ENCODE measurements around the gene ANK3.

ANK3 gene

DNA sequence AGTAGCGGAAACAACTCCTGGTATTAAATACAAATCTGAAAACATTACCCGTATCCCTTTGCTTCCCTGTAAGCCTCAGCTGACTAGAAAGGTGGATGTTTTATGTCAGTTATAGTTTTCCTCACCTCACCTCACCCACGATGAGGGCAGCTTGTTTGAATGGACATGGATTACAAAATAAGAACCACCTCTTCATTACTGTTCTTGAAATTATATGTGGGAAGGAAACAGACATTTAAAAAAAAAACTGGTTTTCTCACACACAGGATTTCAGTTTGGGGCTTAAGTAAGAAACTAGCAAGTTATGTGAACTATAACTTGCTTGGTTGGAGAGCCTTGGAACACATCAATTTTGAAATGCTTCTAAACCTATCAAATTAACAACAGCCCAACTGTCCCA lies 250.4 kb downstream of the ANK3 start:
- DNase-seq (ENCODE audit: low spot score): no peak

DNA sequence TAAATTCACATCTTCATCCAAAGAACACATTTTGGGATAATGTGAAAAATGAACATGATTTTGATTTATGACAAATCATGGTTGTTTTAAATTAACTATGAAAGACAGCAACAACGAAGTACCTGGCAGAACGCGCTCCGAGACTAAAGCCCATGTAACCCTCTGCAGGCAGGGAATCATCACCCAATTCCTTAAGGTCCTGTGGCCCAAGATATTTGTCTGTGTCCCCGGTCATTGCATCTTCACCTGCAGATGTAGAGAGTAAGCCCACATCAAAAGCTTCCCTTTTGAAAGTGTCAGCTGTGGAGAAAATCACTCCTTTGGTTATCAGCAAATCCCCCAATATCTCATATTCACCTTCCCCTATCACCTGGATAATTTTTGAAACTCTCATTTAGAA lies 250.8 kb downstream of the ANK3 start:
- DNase-seq (ENCODE audit: low spot score): no peak

DNA sequence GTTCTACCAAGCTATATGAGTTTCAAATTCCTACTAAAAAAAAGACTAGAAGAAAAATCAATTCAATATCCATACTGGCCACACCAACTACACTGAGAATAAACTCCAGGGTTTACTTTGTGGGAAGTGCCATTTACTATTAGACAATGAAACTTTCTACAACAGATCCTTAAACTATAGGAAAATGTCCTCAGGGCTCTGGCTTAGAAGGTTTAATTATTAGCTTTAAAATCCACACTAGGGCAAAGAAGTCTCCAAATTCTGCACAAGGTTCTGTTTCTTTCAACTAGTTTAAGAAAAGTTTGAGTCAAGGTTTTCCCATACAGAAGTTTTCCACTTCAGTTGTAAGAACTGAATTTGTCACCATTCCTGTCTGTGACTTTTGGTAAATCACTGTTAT lies 251.6 kb downstream of the ANK3 start:
- DNase-seq (ENCODE audit: low spot score): no peak

DNA sequence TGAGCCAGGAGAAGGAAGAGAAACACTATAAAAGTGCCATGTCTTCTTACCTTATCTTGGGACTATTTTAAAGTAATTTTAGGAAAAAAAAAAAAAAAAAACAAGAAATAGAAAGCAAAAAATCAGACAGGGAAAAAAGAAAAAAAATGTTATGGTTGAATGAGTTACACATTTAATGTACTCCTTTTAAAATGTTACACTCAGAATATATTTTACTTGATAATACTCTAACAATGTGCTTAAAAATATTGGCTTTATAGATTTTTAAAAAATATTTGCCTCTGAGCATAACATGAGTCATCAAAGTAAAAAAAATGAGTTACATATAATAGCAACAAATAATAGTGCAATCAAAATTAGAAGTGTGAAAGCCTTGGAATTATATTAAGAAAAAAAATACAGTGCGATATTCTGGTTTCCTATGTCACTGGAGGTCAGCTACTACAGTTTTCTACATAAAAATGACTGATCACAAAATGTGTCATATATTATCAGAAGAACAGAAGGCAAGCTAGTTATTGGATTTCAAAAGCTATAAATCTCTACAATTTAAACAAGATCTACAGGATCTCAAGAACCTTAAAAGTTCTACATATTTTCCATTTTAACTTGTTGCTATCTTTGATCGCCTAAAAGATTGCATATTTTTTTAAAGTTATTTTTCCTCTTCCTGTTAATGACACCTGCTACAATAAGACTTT lies 252.2 kb downstream of the ANK3 start:
- DNase-seq (ENCODE audit: low spot score): no peak

DNA sequence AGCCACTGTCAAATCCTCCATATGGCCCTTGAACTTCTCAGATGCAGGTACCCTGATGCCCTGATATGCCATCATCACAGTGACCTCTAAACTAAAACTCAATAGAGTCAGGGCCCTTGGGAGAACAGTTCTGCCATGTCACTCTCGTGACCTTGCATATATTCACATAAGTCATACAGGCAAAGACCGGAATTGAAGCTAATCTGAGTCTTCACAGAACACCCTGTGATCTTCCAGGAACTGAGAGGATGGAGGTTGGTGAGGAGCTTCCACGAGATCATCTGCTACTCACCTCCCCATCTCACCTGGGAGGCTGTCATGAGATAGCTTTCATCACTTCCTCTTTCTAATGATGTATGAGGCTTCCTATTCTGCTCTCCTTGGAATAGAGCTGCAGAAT lies 254.7 kb downstream of the ANK3 start:
- no peak for DNase-seq (ENCODE audit: low spot score)

GRCh38 chr10:60134548-60134947 lies 255.1 kb downstream of the ANK3 start:
- no peak for DNase-seq (ENCODE audit: low spot score)

GRCh38 chr10:60130130-60130579 lies 259.5 kb downstream of the ANK3 start:
- DNase-seq (ENCODE audit: low spot score): no peak

DNA sequence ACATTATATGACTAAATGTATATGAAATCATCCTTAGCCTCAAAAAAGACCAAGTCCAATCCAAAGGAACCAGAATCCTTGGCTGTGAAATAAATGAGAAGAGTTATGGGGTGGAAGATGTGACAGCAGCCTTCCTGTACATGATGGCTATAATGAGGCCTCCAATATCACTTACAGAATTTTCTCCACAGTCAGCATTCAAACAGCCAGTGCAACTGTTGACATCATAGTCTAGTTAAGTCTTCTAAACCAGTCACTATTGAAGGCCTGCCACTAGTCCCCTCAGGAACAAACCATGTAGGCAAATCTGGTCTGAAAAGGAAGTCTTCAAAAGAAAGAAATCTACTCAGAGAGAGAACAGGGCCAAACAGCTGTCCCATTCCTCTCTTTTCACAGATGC lies 263.8 kb downstream of the ANK3 start:
- DNase-seq (ENCODE audit: low spot score): no peak

DNA sequence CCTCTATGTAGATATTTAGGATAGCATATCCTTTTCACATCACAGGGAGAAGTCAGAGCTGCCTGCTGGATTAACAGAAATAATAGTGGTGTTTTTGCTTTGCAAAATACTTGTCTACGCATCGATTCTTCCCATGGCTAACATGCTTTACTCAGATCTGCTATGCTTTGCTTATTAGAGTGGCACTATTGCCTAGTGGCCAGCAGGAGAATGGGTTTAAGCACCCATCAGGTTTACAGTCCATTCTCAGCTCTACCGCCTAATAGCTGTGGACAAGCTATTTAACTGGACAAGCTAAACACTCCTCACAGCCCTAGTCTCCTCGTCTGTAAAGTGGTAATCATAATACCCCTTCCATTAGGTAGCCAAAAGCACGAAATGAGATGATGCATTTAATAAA lies 265.1 kb downstream of the ANK3 start:
- DNase-seq (ENCODE audit: low spot score): no peak

DNA sequence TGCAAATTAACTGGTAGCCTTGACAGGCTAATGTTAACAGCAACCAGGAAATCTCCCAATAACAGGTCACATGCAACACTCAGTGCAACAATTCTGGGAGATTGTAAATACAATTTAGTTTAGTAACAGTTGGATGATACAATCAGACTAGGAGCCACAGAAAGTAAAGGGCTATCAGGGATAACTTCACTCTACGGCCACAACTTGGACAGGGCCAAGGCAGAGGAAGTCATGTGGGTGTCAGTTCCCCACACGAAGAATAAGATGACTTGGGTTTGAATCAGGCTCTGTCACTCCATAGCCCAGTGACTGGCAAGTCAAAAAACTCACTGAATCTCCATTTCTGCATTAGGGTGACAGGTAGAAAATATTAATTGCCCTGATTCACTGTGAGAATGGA lies 266.0 kb downstream of the ANK3 start:
- DNase-seq (ENCODE audit: low spot score): no peak

DNA sequence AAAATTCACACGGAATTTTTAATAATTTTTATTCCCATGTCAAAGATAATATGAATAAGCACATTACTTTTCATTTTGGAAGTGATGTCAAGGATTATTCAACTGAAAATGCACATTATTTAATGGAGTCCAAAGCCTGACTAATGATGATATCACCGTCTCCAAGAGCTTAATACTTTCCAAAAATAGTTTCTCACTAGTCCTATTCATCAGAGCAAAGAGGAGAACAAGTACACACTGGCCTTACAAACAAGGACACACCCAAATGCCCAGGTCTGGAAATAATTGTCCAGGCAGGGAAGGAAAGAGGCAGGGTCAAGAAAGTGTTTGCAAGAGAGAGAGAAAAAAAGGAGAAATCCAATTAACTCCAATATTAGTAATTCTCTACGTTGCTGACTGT lies 266.5 kb downstream of the ANK3 start:
- DNase-seq (ENCODE audit: low spot score): no peak

DNA sequence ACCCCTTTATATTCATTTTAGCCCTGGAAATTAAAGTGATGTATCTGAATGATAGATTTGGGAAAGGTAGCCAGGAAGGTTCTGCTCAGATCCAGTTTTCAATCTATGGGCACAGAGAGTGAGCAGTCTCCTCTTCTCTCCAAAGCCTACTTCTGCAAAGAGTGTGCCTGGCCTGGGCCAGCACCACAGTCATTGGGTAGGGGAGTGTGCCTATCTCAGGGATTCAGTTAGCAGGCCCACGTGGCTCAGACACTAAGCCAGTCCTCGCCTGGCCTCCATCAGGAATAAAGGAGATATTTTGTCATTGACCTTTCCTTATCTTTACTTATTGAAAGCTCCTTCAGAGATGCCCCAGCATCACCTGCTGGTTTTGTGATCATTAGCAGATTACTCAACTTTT lies 267.5 kb downstream of the ANK3 start:
- DNase-seq (ENCODE audit: low spot score): no peak

DNA sequence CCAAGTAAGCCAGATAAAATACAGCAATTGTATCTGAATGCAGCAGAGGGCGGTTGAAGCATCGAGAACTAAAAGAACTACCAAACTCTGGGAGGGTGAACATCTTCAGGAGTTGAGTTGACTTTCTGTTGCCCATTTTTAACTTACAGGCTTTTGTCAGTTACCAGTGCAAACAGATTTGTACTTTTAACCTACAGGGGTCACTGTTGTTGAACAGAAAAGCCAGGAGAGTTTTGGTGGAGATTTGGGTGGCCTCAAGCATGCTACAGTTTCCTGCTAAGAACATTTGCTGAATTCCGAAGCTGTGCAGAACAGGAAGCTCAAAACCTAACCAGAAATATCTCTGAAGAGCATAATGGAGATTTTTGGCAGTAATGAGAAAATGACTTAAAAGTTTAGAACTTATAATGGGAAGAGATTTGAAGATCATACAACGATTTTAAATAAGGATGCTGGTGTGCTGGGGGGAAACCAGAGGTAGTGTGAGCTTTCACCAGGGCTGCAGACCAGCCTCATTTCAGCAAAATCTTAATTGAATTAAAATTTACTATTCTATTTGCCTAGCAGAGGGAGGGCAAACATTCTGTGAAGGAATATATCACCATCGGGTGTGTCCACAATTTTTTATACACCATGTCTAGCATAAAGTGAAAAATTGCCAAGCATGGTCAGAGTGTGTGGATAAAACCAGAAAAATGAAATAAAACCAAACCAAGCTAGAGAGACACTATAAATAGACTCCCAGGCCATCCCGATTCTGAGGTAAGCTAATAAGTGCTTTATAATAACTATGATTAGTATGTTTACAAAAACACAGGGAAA lies 274.7 kb downstream of the ANK3 start:
- no peak for DNase-seq (ENCODE audit: low spot score)

GRCh38 chr10:60110739-60111138 lies 278.9 kb downstream of the ANK3 start:
- DNase-seq (ENCODE audit: low spot score): no peak

- no peak for DNase-seq (ENCODE audit: low spot score)
Observed at GRCh38 chr10:60107308-60107976, 282.2 kb downstream of the ANK3 start.

DNA sequence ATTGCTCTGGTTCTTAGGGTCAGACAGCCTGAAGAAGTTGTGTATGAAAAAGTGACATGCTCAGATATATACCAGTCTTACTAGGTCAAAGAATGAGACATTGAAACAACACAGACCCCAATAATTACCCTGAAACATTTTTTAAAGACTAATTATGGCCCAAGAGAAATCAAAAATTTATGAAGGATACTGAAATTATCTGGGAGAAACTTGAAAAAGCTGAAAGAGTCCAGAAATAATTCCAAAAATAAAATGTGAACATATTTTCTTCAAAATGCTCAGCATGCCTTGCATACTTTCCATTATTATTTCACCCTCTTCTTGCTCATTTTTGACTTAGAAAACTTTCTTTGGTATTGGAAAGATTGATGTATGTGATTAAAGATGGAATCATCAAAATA lies 284.4 kb downstream of the ANK3 start:
- no peak for DNase-seq (ENCODE audit: low spot score)

DNA sequence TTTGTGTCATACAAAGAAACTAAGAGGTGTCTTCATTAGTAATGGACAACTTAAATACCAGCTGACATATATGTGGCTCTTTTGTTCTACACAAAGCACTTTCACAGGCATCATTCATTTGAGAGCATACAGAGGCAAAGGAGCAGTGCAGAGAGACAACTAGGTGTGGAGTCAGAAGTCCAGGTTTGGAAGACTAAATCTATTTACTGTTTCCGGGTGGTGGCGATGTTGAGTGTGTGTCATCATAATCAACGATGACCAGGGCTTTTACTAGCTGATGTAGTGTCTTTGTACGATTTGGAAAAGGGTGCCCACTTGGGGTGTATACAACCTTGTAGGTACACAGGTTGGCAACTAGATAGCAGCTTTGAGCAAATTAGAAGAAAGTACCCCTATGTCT lies 287.9 kb downstream of the ANK3 start:
- no peak for DNase-seq (ENCODE audit: low spot score)

DNA sequence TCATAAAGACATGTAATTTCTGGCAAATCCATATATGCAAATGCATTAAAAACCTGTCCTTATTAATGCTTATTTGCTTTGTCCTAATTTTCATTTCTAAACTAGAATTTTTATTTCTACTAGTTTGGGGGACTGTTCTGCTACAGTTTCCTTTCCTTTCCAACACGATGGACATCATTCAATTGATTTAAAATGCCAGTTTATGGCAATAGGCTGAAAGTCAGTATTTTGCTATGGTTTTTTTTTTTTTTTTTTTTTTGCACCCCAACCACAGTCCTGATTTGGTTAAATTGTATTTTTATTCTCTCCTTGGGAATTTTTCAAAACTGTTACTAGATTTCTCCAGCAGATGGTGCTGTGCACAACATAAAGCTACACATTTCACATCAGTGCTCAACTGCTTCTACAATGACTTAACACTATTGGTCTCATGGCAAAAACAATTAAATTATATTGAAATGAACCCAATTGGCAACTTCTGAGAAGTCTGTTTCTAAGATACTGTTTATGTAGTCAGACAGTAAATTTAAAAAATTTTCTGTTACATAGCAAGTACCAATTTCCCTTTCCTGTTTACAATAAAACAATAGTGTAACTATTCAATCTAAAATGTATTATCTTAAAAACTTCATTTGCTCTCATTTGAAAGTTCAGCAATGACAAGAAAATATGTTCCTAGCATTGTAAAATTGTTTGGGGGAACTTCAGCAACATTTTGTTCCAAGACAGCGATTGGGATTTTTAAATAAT lies 289.5 kb downstream of the ANK3 start:
- no peak for DNase-seq (ENCODE audit: low spot score)

- no peak for DNase-seq (ENCODE audit: low spot score)
Observed at GRCh38 chr10:60098677-60099601, 290.7 kb downstream of the ANK3 start.

DNA sequence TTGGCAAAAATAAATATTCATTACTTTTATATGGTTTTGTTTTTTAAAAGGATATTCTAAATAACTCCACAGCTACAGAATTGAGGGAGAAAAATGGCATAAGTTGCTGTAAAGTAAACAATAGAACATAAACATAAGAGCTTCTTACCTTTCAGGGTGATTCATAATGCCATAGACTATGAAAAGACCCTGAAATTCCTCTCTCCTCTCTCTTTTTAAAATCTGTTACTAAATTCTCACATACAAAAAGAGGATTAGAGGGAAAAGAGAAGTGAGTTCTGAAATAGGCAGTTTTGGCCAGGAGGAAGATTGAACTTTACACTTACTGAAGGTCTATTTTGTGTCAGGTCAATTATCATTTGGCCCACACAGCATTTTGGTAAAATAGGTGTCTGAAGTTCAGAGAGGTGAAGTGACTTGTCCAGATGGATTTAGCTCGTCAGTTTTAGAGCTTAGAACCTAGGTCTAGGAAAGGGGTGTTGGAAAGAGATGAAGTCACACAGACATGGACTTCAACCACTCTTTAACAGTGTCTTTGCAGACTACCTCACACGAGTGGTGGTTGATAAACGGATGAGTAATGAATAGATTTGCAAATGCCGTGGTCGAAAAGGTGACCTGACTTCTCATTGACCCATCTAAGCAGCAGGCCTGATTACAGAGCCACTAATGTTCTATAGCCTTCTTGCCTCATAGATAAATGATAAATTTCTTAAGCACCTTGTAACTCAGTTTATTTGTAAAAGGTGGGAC lies 292.7 kb downstream of the ANK3 start:
- DNase-seq (ENCODE audit: low spot score): no peak

- no peak for DNase-seq (ENCODE audit: low spot score)
Observed at GRCh38 chr10:60093317-60093716, 296.4 kb downstream of the ANK3 start.

Data from left forelimb (tissue), 1 donor.